Smooth muscle cell (in vitro differentiated cells): Measurements from ENCODE around the gene NME5. TPM values are rescaled to one million over a fixed set of nuclear protein-coding genes. Genes with fewer than 3 reads are reported as not detected.
"Not testable (repeated sequence)": the region's sequence is repeated elsewhere in the genome, so short reads cannot be mapped to it uniquely, and the experiment has no call there.

ENCODE experiments used
- DNase-seq: peaks from one replicate; lab custom pipeline; 2025; ENCODE audit not compliant: unreplicated experiment; lab: John Stamatoyannopoulos, UW
- H2AFZ ChIP-seq: fragments of 200-600 bp; sonication (generic); 2 replicates; pipeline ENCODE4 v1.6.0; 2016; ENCODE audit warnings: antibody characterized with exemption, low read depth, mild to moderate bottlenecking
- H3F3A ChIP-seq: fragments of 200-600 bp; sonication (generic); 2 replicates; pipeline ENCODE4 v1.6.0; 2017; ENCODE audit warnings: antibody characterized with exemption, low read depth
- H3K27ac ChIP-seq: fragments of 200-600 bp; sonication (generic); 2 replicates; pipeline ENCODE4 v1.5.1; 2016; ENCODE audit warnings: low read depth, mild to moderate bottlenecking
- H3K27me3 ChIP-seq: fragments of 200-600 bp; sonication (generic); 2 replicates; pipeline ENCODE4 v1.6.1; 2016; ENCODE audit warnings: low read depth, mild to moderate bottlenecking
- H3K36me3 ChIP-seq: fragments of 200-600 bp; sonication (generic); 2 replicates; pipeline ENCODE4 v1.5.1; 2016; ENCODE audit warnings: low read depth
- H3K4me1 ChIP-seq: fragments of 200-600 bp; sonication (generic); 2 replicates; pipeline ENCODE4 v1.5.1; 2016; ENCODE audit warnings: low read depth
- H3K4me2 ChIP-seq: fragments of 200-600 bp; sonication (generic); 2 replicates; pipeline ENCODE4 v1.6.0; 2016; ENCODE audit warnings: mild to moderate bottlenecking
- H3K4me3 ChIP-seq: fragments of 200-600 bp; sonication (generic); 2 replicates; pipeline ENCODE4 v1.5.1; 2016; ENCODE audit warnings: mild to moderate bottlenecking
- H3K79me2 ChIP-seq: fragments of 200-600 bp; sonication (generic); 2 replicates; pipeline ENCODE4 v1.6.0; 2016; ENCODE audit warnings: low read depth, mild to moderate bottlenecking
- H3K9ac ChIP-seq: fragments of 200-600 bp; sonication (generic); 2 replicates; pipeline ENCODE4 v1.6.0; 2016; ENCODE audit warnings: low read depth
- H3K9me3 ChIP-seq: fragments of 200-600 bp; sonication (generic); replicated peaks from 2 replicates; pipeline ENCODE4 v1.5.1; 2016; ENCODE audit warnings: low read depth
- H4K20me1 ChIP-seq: fragments of 200-600 bp; sonication (generic); 2 replicates; pipeline ENCODE4 v1.6.0; 2016; ENCODE audit warnings: low read depth
- CTCF ChIP-seq: fragments of 200-600 bp; sonication (generic); IDR thresholded peaks from 2 replicates; pipeline ENCODE4 v1.5.1; 2017; ENCODE audit warnings: borderline replicate concordance, mild to moderate bottlenecking, antibody characterized with exemption; ENCODE audit not compliant: insufficient read depth, poor library complexity, severe bottlenecking
- WGBS: methylation state at CpG from one replicate; pipeline ENCODE4 v1.1.7; 2016; ENCODE audit warnings: low lambda C conversion rate; 5-methylcytosine and 5-hydroxymethylcytosine counted together
- polyA plus RNA-seq: library from polyadenylated mRNA; unstranded; fragments of >200 nt; fragmentation: Nextera tagmentation; extraction: Ambion mirVana; gene quantifications from 2 replicates; pipeline ENCODE4 v1.2.1, GENCODE V29; 2016
- total RNA-seq: library from RNA; depleted of rRNA; stranded (reverse); fragments of >200 nt; gene quantifications from 2 replicates; pipeline ENCODE4 v1.2.3, GENCODE V29; 2014

Gene NME5
- total and polyA plus RNA-seq, 2 experiments from 2014 or later, result 1.2 to 2.7 TPM

GRCh38 chr5:138082033-138082432 is 57.2 kb downstream of the NME5 start:
- Histone ChIP-seq H3K4me1 (peaks cover 7% of the 10 kb centered on the region), H3K27me3 (no peaks in the 10 kb centered on the region), H3K9ac (no peak overlapping the region), H3K36me3 (no peaks in the 10 kb centered on the region), H3F3A (no peaks in the 10 kb centered on the region), H4K20me1 (no peaks in the 10 kb centered on the region), H3K27ac (no peak overlapping the region), H3K4me3 (no peak overlapping the region), H3K9me3 (no peaks in the 10 kb centered on the region), H2AFZ (no peak overlapping the region), H3K4me2 (no peak overlapping the region), H3K79me2 (no peaks in the 10 kb centered on the region)
- DNase-seq, result no peak
- WGBS, result 79% methylated on average over 4 of the region's 4 CpGs
- TF ChIP-seq CTCF, result no peak

GRCh38 chr5:138078006-138078643 is 61.1 kb downstream of the NME5 start:
- Histone ChIP-seq H2AFZ (no peak overlapping the region), H3K27me3 (no peaks in the 10 kb centered on the region), H3K36me3 (no peaks in the 10 kb centered on the region), H3F3A (no peaks in the 10 kb centered on the region), H3K27ac (no peak overlapping the region), H3K79me2 (no peaks in the 10 kb centered on the region), H3K9me3 (no peaks in the 10 kb centered on the region), H4K20me1 (no peaks in the 10 kb centered on the region), H3K4me2 (no peak overlapping the region), H3K4me1 (peaks cover 11% of the 10 kb centered on the region), H3K9ac (no peak overlapping the region), H3K4me3 (no peak overlapping the region)
- 24% methylated on average over 1 of the region's 1 CpG for WGBS
- DNase-seq, result no peak
- no peak for TF ChIP-seq CTCF

GRCh38 chr5:138077064-138077696 is 62.0 kb downstream of the NME5 start:
- H3K4me1 ChIP-seq, result peaks cover 11% of the 10 kb centered on the region
- H3K36me3 ChIP-seq, result no peaks in the 10 kb centered on the region
- no peak overlapping the region for H3K27ac ChIP-seq
- peak overlapping the region; percentile 68 for H2AFZ ChIP-seq
- WGBS, result 35% methylated on average over 5 of the region's 5 CpGs
- H3K79me2 ChIP-seq, result no peaks in the 10 kb centered on the region
- peak; percentile 84 for TF ChIP-seq CTCF
- DNase-seq, result no peak
- H4K20me1 ChIP-seq, result no peaks in the 10 kb centered on the region
- H3K4me2 ChIP-seq, result no peak overlapping the region
- H3F3A ChIP-seq, result no peaks in the 10 kb centered on the region
- H3K9me3 ChIP-seq, result no peaks in the 10 kb centered on the region
- H3K4me3 ChIP-seq, result no peak overlapping the region
- no peak overlapping the region for H3K9ac ChIP-seq
- no peaks in the 10 kb centered on the region for H3K27me3 ChIP-seq

GRCh38 chr5:138070026-138070425 is 69.2 kb downstream of the NME5 start:
- 92% methylated on average over 12 of the region's 32 CpGs for WGBS
- not testable (repeated sequence) for H3K27ac ChIP-seq, H3K4me1 ChIP-seq, H3K4me2 ChIP-seq, H4K20me1 ChIP-seq, H3K4me3 ChIP-seq, H3K9me3 ChIP-seq, H3K9ac ChIP-seq, DNase-seq, H3F3A ChIP-seq, H3K79me2 ChIP-seq, H3K36me3 ChIP-seq, H2AFZ ChIP-seq, H3K27me3 ChIP-seq
